H9 (cell line): Measurements from ENCODE around the gene PHOSPHO2. TPM values are rescaled to one million over a fixed set of nuclear protein-coding genes. Genes with fewer than 3 reads are reported as not detected.

Experiments
- DNase-seq: peaks from one replicate; pipeline ENCODE4 v3.0.0-alpha.2; 2017
- H2AFZ ChIP-seq: one replicate; pipeline ENCODE4 v1.6.1; 2013; ENCODE audit warnings: mild to moderate bottlenecking, low read length, control low read depth, moderate library complexity
- H2AK5ac ChIP-seq: 2 replicates; pipeline ENCODE4 v1.6.1; 2013; ENCODE audit warnings: low read length, control low read depth, mixed read lengths; ENCODE audit not compliant: insufficient read length
- H2BK120ac ChIP-seq: one replicate; pipeline ENCODE4 v1.6.1; 2013; ENCODE audit warnings: low read depth, mild to moderate bottlenecking, low read length, control low read depth, inconsistent platforms; ENCODE audit not compliant: poor library complexity, severe bottlenecking
- H2BK12ac ChIP-seq: 2 replicates; pipeline ENCODE4 v1.6.1; 2013; ENCODE audit warnings: low read length, control low read depth, mixed read lengths, low read depth; ENCODE audit not compliant: insufficient read length
- H2BK15ac ChIP-seq: 2 replicates; pipeline ENCODE4 v1.6.1; 2013; ENCODE audit warnings: low read depth, low read length, control low read depth
- H2BK20ac ChIP-seq: one replicate; pipeline ENCODE4 v1.6.1; 2013; ENCODE audit warnings: low read depth, mild to moderate bottlenecking, low read length, control low read depth, inconsistent platforms; ENCODE audit not compliant: poor library complexity, severe bottlenecking
- H2BK5ac ChIP-seq: 2 replicates; pipeline ENCODE4 v1.6.1; 2013; ENCODE audit warnings: low read length, control low read depth, mixed read lengths; ENCODE audit not compliant: insufficient read length
- H3K14ac ChIP-seq: 2 replicates; pipeline ENCODE4 v1.6.1; 2013; ENCODE audit warnings: low read length, control low read depth; ENCODE audit not compliant: insufficient read depth
- H3K18ac ChIP-seq: 2 replicates; pipeline ENCODE4 v1.6.1; 2013; ENCODE audit warnings: low read depth, mild to moderate bottlenecking, mixed read lengths, low read length, control low read depth; ENCODE audit not compliant: insufficient read length
- H3K23ac ChIP-seq: 2 replicates; pipeline ENCODE4 v1.6.1; 2013; ENCODE audit warnings: low read length, control low read depth, mixed read lengths, low read depth; ENCODE audit not compliant: insufficient read length
- H3K23me2 ChIP-seq: 2 replicates; pipeline ENCODE4 v1.6.1; 2013; ENCODE audit warnings: low read depth, mild to moderate bottlenecking, mixed read lengths, low read length, control low read depth; ENCODE audit not compliant: insufficient read length, poor library complexity, severe bottlenecking
- H3K27ac ChIP-seq: 2 replicates; pipeline ENCODE4 v1.5.1; 2013; ENCODE audit warnings: low read length, control low read depth, mixed read lengths, low read depth; ENCODE audit not compliant: insufficient read length
- H3K27me3 ChIP-seq: 2 replicates; pipeline ENCODE4 v1.6.1; 2013; ENCODE audit warnings: low read length, control low read depth, inconsistent platforms; ENCODE audit not compliant: insufficient read depth
- H3K4ac ChIP-seq: 2 replicates; pipeline ENCODE4 v1.6.1; 2013; ENCODE audit warnings: low read depth, mild to moderate bottlenecking, control low read depth, inconsistent platforms, low read length, moderate library complexity
- H3K4me1 ChIP-seq: 2 replicates; pipeline ENCODE4 v1.6.1; 2013; ENCODE audit warnings: low read length, control low read depth, inconsistent platforms; ENCODE audit not compliant: insufficient read depth
- H3K4me2 ChIP-seq: 2 replicates; pipeline ENCODE4 v1.6.1; 2013; ENCODE audit warnings: low read length, control low read depth, mixed read lengths; ENCODE audit not compliant: insufficient read length, insufficient read depth
- H3K56ac ChIP-seq: 2 replicates; pipeline ENCODE4 v1.6.1; 2013; ENCODE audit warnings: low read depth, mild to moderate bottlenecking, mixed read lengths, low read length, control low read depth; ENCODE audit not compliant: insufficient read length
- H3K79me1 ChIP-seq: 2 replicates; pipeline ENCODE4 v1.6.1; 2013; ENCODE audit warnings: low read depth, mild to moderate bottlenecking, moderate library complexity, low read length, control low read depth, inconsistent platforms; ENCODE audit not compliant: insufficient read depth, poor library complexity, severe bottlenecking
- H3K79me2 ChIP-seq: 2 replicates; pipeline ENCODE4 v1.6.1; 2013; ENCODE audit warnings: low read length, control low read depth, inconsistent platforms; ENCODE audit not compliant: insufficient read depth
- H3K9ac ChIP-seq: 2 replicates; pipeline ENCODE4 v1.6.1; 2013; ENCODE audit warnings: low read length, control low read depth, mixed read lengths; ENCODE audit not compliant: insufficient read length; ENCODE audit errors: extremely low read depth
- H3K9me3 ChIP-seq: one replicate; pipeline ENCODE4 v1.6.1; 2013; ENCODE audit warnings: low read depth, low read length, inconsistent platforms; ENCODE audit not compliant: control insufficient read depth
- H3T11ph ChIP-seq: one replicate; pipeline ENCODE4 v1.6.1; 2013; ENCODE audit warnings: mild to moderate bottlenecking, low read length, control low read depth, inconsistent platforms
- H4K20me1 ChIP-seq: one replicate; pipeline ENCODE4 v1.6.1; 2013; ENCODE audit not compliant: control insufficient read depth, insufficient read length, insufficient read depth
- H4K5ac ChIP-seq: 2 replicates; pipeline ENCODE4 v1.6.1; 2013; ENCODE audit warnings: low read depth, mild to moderate bottlenecking, mixed read lengths, low read length, control low read depth; ENCODE audit not compliant: insufficient read length
- H4K8ac ChIP-seq: replicated peaks from 2 replicates; pipeline ENCODE4 v1.6.1; 2013; ENCODE audit warnings: low read length, control low read depth, mixed read lengths, low read depth; ENCODE audit not compliant: insufficient read length
- H4K91ac ChIP-seq: 2 replicates; pipeline ENCODE4 v1.6.1; 2013; ENCODE audit warnings: low read depth, mild to moderate bottlenecking, moderate library complexity, mixed read lengths, low read length, control low read depth; ENCODE audit not compliant: insufficient read length
- H3K27ac Mint-ChIP-seq, 3 experiments: 2 replicates in 2 of 3; 3 replicates in 1 of 3; pipeline ENCODE4 v1.8.0; 2020 to 2021; ENCODE audit warnings: mixed read lengths in 3 of 3, mild to moderate bottlenecking in 1 of 3, moderate library complexity in 1 of 3
- H3K27me3 Mint-ChIP-seq: 2 replicates; pipeline ENCODE4 v1.8.0; 2021; ENCODE audit warnings: low read depth, mild to moderate bottlenecking, moderate library complexity, mixed read lengths
- H3K36me3 Mint-ChIP-seq, 3 experiments: 2 replicates in 2 of 3; 3 replicates in 1 of 3; pipeline ENCODE4 v1.8.0; 2020 to 2021; ENCODE audit warnings: low read depth in 3 of 3, mixed read lengths in 3 of 3; ENCODE audit not compliant: insufficient read depth in 1 of 3
- H3K4me1 Mint-ChIP-seq, 2 experiments: 2 replicates each; pipeline ENCODE4 v1.8.0; 2020; ENCODE audit warnings: mixed read lengths in 2 of 2
- H3K4me3 Mint-ChIP-seq, 2 experiments: 2 replicates in 1 of 2; 3 replicates in 1 of 2; pipeline ENCODE4 v1.8.0; 2020 to 2021; ENCODE audit warnings: mild to moderate bottlenecking in 2 of 2, mixed read lengths in 2 of 2, moderate library complexity in 1 of 2
- H3K9me3 Mint-ChIP-seq, 2 experiments: 2 replicates in 1 of 2; 3 replicates in 1 of 2; pipeline ENCODE4 v1.8.0; 2020; ENCODE audit warnings: mild to moderate bottlenecking in 2 of 2, mixed read lengths in 2 of 2, moderate library complexity in 1 of 2
- CTCF ChIP-seq: fragments of 200-600 bp; sonication (generic); conservative IDR thresholded peaks from 3 replicates; pipeline ENCODE4 v1.8.0; 2021; ENCODE audit warnings: antibody characterized with exemption, mild to moderate bottlenecking
- WGBS: extraction: QIAGEN DNeasy Blood & Tissue Kit; methylation state at CpG from one replicate; pipeline ENCODE4 v1.1.7; 2013; ENCODE audit warnings: missing lambda C conversion rate, low lambda C conversion rate, mixed read lengths; ENCODE audit not compliant: insufficient read length; ENCODE audit errors: extremely low coverage; 5-methylcytosine and 5-hydroxymethylcytosine counted together
- total RNA-seq: library from RNA; stranded (reverse); gene quantifications from 2 replicates; pipeline ENCODE4 v1.2.1, GENCODE V29; 2021

PHOSPHO2 gene
- total RNA-seq, 1 experiment from 2014 or later, result 7.2 TPM

GRCh38 chr2:169718930-169719504, 24.7 kb downstream of the PHOSPHO2 start:
- no peaks in the 10 kb centered on the region for H3K79me1 ChIP-seq
- no peaks in the 10 kb centered on the region for H3K36me3 Mint-ChIP-seq
- no peaks in the 10 kb centered on the region for H3K79me2 ChIP-seq

More at GRCh38 chr2:169718930-169719504, 24.7 kb downstream of the PHOSPHO2 start:
- no peak for DNase-seq
- no peak overlapping the region for H2BK12ac ChIP-seq
- no peak for TF ChIP-seq CTCF
- no CpG with 5 or more reads among the region's 2 CpGs for WGBS
- no peak overlapping the region for H2AK5ac ChIP-seq
- no peak overlapping the region for H3K9ac ChIP-seq
- no peak overlapping the region for H3K4me3 Mint-ChIP-seq
- no peak overlapping the region for H3K4ac ChIP-seq
- no peak overlapping the region for H3K27ac ChIP-seq
- H2AFZ ChIP-seq, result no peak overlapping the region
- no peak overlapping the region for H4K91ac ChIP-seq
- H3K56ac ChIP-seq, result no peak overlapping the region
- H3K4me1 Mint-ChIP-seq, result peaks cover 0 to 8% of the 10 kb centered on the region in 2 experiments; a peak in 2 of 4 replicates
- H4K5ac ChIP-seq, result no peak overlapping the region
- H3K27ac Mint-ChIP-seq, result no peak overlapping the region
- H3K23ac ChIP-seq, result no peak overlapping the region
- no peaks in the 10 kb centered on the region for H3K23me2 ChIP-seq
- H3T11ph ChIP-seq, result no peak overlapping the region
- H3K27me3 ChIP-seq, result no peaks in the 10 kb centered on the region
- H2BK20ac ChIP-seq, result no peak overlapping the region
- H3K9me3 ChIP-seq, result no peaks in the 10 kb centered on the region
- no peak overlapping the region for H2BK15ac ChIP-seq
- no peaks in the 10 kb centered on the region for H3K4me1 ChIP-seq
- no peaks in the 10 kb centered on the region for H3K27me3 Mint-ChIP-seq
- H4K8ac ChIP-seq, result no peak overlapping the region
- no peak overlapping the region for H3K18ac ChIP-seq
- no peak overlapping the region for H3K4me2 ChIP-seq
- H2BK5ac ChIP-seq, result no peak overlapping the region
- no peaks in the 10 kb centered on the region for H4K20me1 ChIP-seq
- no peak overlapping the region for H3K14ac ChIP-seq
- no peak overlapping the region for H2BK120ac ChIP-seq
- H3K9me3 Mint-ChIP-seq, result no peaks in the 10 kb centered on the region
